ENCODE measurements around the gene MTHFD2L. TPM values are rescaled to one million over a fixed set of nuclear protein-coding genes. Genes with fewer than 3 reads are reported as not detected.

Gene MTHFD2L
- total and polyA plus RNA-seq, 2 donors (not counting 3 experiments of a cell fraction or from before 2014, with no cell fraction given) = 6.9 to 15.2 TPM

- Histone ChIP-seq H3K9me3 (replicated peaks; ENCODE audit: control insufficient read depth, insufficient read depth, low read length) (no peaks in the 10 kb centered on the region), H3K4me2 (ENCODE audit: insufficient read depth, low read length) (no peak overlapping the region), H4K20me1 (replicated peaks; ENCODE audit: control insufficient read depth, extremely low read depth, insufficient read depth, low read length) (no peaks in the 10 kb centered on the region), H3K79me2 (ENCODE audit: control insufficient read depth, insufficient read depth, low read length) (no peaks in the 10 kb centered on the region), H2AFZ (ENCODE audit: low read depth, low read length) (peak overlapping the region; percentile 32), H3K9ac (replicated peaks; ENCODE audit: extremely low read depth, insufficient read depth, low read length) (no peak overlapping the region), H3K27ac (ENCODE audit: insufficient read depth, low read depth, low read length) (no peak overlapping the region), H3K9me1 (replicated peaks; ENCODE audit: control insufficient read depth, extremely low read depth, insufficient read depth, low read length) (no peaks in the 10 kb centered on the region), H3K4me1 (ENCODE audit: control insufficient read depth, extremely low read depth, insufficient read depth, low read length) (peaks cover 46% of the 10 kb centered on the region), H3K36me3 (ENCODE audit: control insufficient read depth in 2 of 2, extremely low read depth in 1 of 2, insufficient read depth in 2 of 2, low read length in 2 of 2) (no peaks in the 10 kb centered on the region), H3K27me3 (ENCODE audit: control insufficient read depth in 2 of 2, insufficient read depth in 2 of 2, low read length in 2 of 2) (no peaks in the 10 kb centered on the region), H3K4me3 (replicated peaks in 1 of 3; ENCODE audit: insufficient read depth in 1 of 3, low read depth in 1 of 3, low read length in 3 of 3) (no peak overlapping the region)
- BruUV-seq (replicated peaks) = no TSS peak
- POLR2A ChIA-PET = no interaction called here
- TF ChIP-seq FOS (IDR thresholded peaks at IDR 0.05; ENCODE audit: borderline replicate concordance, insufficient read depth, low read length) (peak; percentile 82), MYC (IDR thresholded peaks at IDR 0.05; ENCODE audit: low read depth, low read length) (no peak), EZH2 (IDR thresholded peaks at IDR 0.05; ENCODE audit: borderline replicate concordance, low read depth, low read length, severe bottlenecking) (no peak), JUN (IDR thresholded peaks at IDR 0.05; ENCODE audit: borderline replicate concordance, insufficient read depth, insufficient read length, low read depth) (peak; percentile 46), GATA2 (IDR thresholded peaks at IDR 0.05; ENCODE audit: insufficient read depth, insufficient read length, low read depth, low read length) (no peak), MAX (IDR thresholded peaks at IDR 0.05; ENCODE audit: insufficient read depth, insufficient read length) (no peak), POLR2AphosphoS5 (IDR thresholded peaks at IDR 0.05; ENCODE audit: insufficient read depth, low read depth, low read length) (no peak)
- TF ChIP-seq, protein P1, sequence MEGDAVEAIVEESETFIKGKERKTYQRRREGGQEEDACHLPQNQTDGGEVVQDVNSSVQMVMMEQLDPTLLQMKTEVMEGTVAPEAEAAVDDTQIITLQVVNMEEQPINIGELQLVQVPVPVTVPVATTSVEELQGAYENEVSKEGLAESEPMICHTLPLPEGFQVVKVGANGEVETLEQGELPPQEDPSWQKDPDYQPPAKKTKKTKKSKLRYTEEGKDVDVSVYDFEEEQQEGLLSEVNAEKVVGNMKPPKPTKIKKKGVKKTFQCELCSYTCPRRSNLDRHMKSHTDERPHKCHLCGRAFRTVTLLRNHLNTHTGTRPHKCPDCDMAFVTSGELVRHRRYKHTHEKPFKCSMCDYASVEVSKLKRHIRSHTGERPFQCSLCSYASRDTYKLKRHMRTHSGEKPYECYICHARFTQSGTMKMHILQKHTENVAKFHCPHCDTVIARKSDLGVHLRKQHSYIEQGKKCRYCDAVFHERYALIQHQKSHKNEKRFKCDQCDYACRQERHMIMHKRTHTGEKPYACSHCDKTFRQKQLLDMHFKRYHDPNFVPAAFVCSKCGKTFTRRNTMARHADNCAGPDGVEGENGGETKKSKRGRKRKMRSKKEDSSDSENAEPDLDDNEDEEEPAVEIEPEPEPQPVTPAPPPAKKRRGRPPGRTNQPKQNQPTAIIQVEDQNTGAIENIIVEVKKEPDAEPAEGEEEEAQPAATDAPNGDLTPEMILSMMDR (IDR thresholded peaks at IDR 0.05; ENCODE audit: extremely low read depth in 1 of 2, insufficient read depth in 1 of 2, low read depth in 1 of 2, low read length in 2 of 2) = no peak
- FAIRE-seq = peak; percentile 40
- intact Hi-C loops (cut with micrococcal nuclease) (no loop called here), dilution Hi-C loops (cut with MboI; ENCODE audit: extremely low pct_ligation_motif_present, low sequenced_read_pairs) (no loop called here)
- DNase-seq (ENCODE audit: low read depth, low spot score) = peak; percentile 59
- CTCF ChIA-PET = interaction anchor here (0.8 to 1.1 kb wide), 2 partner anchors 15 to 75 kb away, joined by 3 to 4 read pairs; partner anchors contain the start of genes CXCL2 and CXCL3
Observed at GRCh38 chr4:74114234-74114633, 43.7 kb upstream of the MTHFD2L start.
